Measurements from ENCODE around the gene MEX3D.

DNA sequence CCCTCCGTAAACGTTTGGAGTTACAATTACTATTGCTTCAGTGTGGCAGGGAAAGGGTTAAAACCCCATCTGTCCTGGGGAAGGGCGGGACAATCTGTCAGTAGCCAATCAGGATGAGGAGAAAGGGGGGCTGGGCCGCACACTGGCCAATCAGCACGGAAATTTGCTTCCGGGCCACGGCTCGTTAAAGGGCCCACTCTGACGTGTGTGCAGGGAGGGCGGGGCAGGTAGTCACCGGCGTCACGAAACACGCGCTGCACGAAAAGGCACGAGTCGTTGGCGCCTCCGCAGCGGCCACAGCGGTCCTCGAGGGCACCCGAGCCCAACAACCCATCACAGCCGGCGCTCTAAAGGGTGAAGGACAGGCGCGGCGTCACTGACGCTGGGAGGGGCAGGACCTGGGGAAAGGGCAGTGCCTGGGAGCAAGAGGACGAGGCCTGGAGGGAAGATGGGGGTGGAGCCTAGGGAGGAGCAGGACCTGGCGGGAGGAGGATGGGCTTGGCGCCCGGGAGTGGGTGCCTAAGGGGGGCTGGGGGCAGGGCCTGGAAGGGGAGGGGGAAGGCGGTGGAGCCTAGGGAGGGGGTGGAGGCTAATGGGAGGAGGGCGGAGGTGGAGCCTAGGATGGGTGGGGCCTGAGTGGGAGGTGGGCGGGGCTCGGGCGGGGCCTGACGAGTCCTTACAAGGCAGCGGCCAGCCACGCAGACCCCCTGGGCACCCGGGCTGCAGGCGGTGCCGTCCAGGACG, 60.2 kb downstream of the MEX3D start:
- TF ChIP-seq, protein P1, sequence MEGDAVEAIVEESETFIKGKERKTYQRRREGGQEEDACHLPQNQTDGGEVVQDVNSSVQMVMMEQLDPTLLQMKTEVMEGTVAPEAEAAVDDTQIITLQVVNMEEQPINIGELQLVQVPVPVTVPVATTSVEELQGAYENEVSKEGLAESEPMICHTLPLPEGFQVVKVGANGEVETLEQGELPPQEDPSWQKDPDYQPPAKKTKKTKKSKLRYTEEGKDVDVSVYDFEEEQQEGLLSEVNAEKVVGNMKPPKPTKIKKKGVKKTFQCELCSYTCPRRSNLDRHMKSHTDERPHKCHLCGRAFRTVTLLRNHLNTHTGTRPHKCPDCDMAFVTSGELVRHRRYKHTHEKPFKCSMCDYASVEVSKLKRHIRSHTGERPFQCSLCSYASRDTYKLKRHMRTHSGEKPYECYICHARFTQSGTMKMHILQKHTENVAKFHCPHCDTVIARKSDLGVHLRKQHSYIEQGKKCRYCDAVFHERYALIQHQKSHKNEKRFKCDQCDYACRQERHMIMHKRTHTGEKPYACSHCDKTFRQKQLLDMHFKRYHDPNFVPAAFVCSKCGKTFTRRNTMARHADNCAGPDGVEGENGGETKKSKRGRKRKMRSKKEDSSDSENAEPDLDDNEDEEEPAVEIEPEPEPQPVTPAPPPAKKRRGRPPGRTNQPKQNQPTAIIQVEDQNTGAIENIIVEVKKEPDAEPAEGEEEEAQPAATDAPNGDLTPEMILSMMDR (IDR thresholded peaks at IDR 0.05; ENCODE audit: insufficient read depth, low read depth, low read length): no peak
- no peak for TF ChIP-seq EZH2 (IDR thresholded peaks at IDR 0.05; ENCODE audit: insufficient read depth, low read length)
